ENCODE measurements around the gene GNG13.

GNG13 gene

GRCh38 chr16:813204-813915 is 12.8 kb upstream of the GNG13 start:
- peak; percentile 44 to 48 for DNase-seq (ENCODE audit: low read depth in 2 of 2)

- DNase-seq (ENCODE audit: low read depth in 2 of 2) = no peak
Measured at GRCh38 chr16:808085-808386, 7.5 kb upstream of the GNG13 start.

GRCh38 chr16:807347-808084 is 7.0 kb upstream of the GNG13 start:
- peak; percentile 71 to 87 for DNase-seq (ENCODE audit: low read depth in 2 of 2)

GRCh38 chr16:805474-805873 is 4.9 kb upstream of the GNG13 start:
- DNase-seq (ENCODE audit: low read depth in 2 of 2) = no peak

- no peak for DNase-seq (ENCODE audit: low read depth in 2 of 2)
Measured at GRCh38 chr16:804193-805048, 3.9 kb upstream of the GNG13 start.

GRCh38 chr16:803754-804080 is 3.2 kb upstream of the GNG13 start:
- DNase-seq (ENCODE audit: low read depth in 2 of 2) = no peak

GRCh38 chr16:802914-803753 is 2.6 kb upstream of the GNG13 start:
- no peak for DNase-seq (ENCODE audit: low read depth in 2 of 2)

GRCh38 chr16:802461-802860 is 1.9 kb upstream of the GNG13 start:
- DNase-seq (ENCODE audit: low read depth in 2 of 2) = no peak

- DNase-seq (ENCODE audit: low read depth in 2 of 2) = no peak
Measured at GRCh38 chr16:801584-802363, 1.2 kb upstream of the GNG13 start.

GRCh38 chr16:800834-801511 is 439 bp upstream of the GNG13 start:
- no peak for DNase-seq (ENCODE audit: low read depth in 2 of 2)

- DNase-seq (ENCODE audit: low read depth in 2 of 2) = no peak
Measured at GRCh38 chr16:799111-799947, 1.2 kb downstream of the GNG13 start.

GRCh38 chr16:798666-799065 is 1.9 kb downstream of the GNG13 start:
- no peak for DNase-seq (ENCODE audit: low read depth in 2 of 2)

- no peak for DNase-seq (ENCODE audit: low read depth in 2 of 2)
Measured at GRCh38 chr16:797686-798085, 2.8 kb downstream of the GNG13 start.

- peak in 1 of 2 donors; percentile 32 for DNase-seq (ENCODE audit: low read depth in 2 of 2)
Measured at GRCh38 chr16:797120-797420, 3.5 kb downstream of the GNG13 start.

- no peak for DNase-seq (ENCODE audit: low read depth in 2 of 2)
Measured at GRCh38 chr16:796296-797119, 4.0 kb downstream of the GNG13 start.

GRCh38 chr16:795580-796229 is 4.8 kb downstream of the GNG13 start:
- no peak for DNase-seq (ENCODE audit: low read depth in 2 of 2)

- DNase-seq (ENCODE audit: low read depth in 2 of 2) = no peak
Measured at GRCh38 chr16:794853-795466, 5.6 kb downstream of the GNG13 start.
